GM12801 (cell line): Measurements from ENCODE around the gene PRSS27.

Experiments used
- CTCF ChIP-seq: IDR thresholded peaks from one replicate; pipeline ENCODE4 v1.5.1; 2011; ENCODE audit warnings: control low read depth; ENCODE audit not compliant: insufficient read length; ENCODE audit errors: extremely low read depth

The PRSS27 gene

GRCh38 chr16:2699791-2700600 lies 20.0 kb downstream of the PRSS27 start:
- no peak for TF ChIP-seq CTCF

GRCh38 chr16:2698965-2699750 lies 20.9 kb downstream of the PRSS27 start:
- no peak for TF ChIP-seq CTCF

- TF ChIP-seq CTCF, result no peak
These were observed 21.7 kb downstream of the PRSS27 start for GRCh38 chr16:2698103-2698870.

GRCh38 chr16:2697401-2697948 lies 22.5 kb downstream of the PRSS27 start:
- no peak for TF ChIP-seq CTCF

- no peak for TF ChIP-seq CTCF
These were observed 26.9 kb downstream of the PRSS27 start for GRCh38 chr16:2692948-2693651.

GRCh38 chr16:2692251-2692947 lies 27.6 kb downstream of the PRSS27 start:
- no peak for TF ChIP-seq CTCF
